A204.1 (cell line): Measurements from ENCODE around the gene SRCIN1.
"Not testable (repeated sequence)": the region's sequence is repeated elsewhere in the genome, so short reads cannot be mapped to it uniquely, and the experiment has no call there.

Source experiments
- FAIRE-seq: peaks from 2 replicates; lab custom pipeline; 2012; peaks lifted over from hg19 to GRCh38; lab: Jason Lieb, UNC

The SRCIN1 gene

GRCh38 chr17:38508954-38509771, 96.6 kb downstream of the SRCIN1 start:
- FAIRE-seq = no peak

- no peak for FAIRE-seq
Observed at GRCh38 chr17:38508570-38508950, 97.2 kb downstream of the SRCIN1 start.

GRCh38 chr17:38507921-38508569, 97.7 kb downstream of the SRCIN1 start:
- no peak for FAIRE-seq

GRCh38 chr17:38507436-38507835, 98.3 kb downstream of the SRCIN1 start:
- FAIRE-seq = no peak

GRCh38 chr17:38504216-38504615, 101.5 kb downstream of the SRCIN1 start:
- no peak for FAIRE-seq

- FAIRE-seq = not testable (repeated sequence)
Observed at GRCh38 chr17:38503286-38503913, 102.4 kb downstream of the SRCIN1 start.

GRCh38 chr17:38501718-38502117, 104.0 kb downstream of the SRCIN1 start:
- not testable (repeated sequence) for FAIRE-seq

GRCh38 chr17:38499230-38499629, 106.5 kb downstream of the SRCIN1 start:
- FAIRE-seq = not testable (repeated sequence)

- no peak for FAIRE-seq
Observed at GRCh38 chr17:38498353-38498752, 107.4 kb downstream of the SRCIN1 start.

GRCh38 chr17:38497656-38498055, 108.1 kb downstream of the SRCIN1 start:
- not testable (repeated sequence) for FAIRE-seq

GRCh38 chr17:38494152-38494551, 111.6 kb downstream of the SRCIN1 start:
- FAIRE-seq = not testable (repeated sequence)

- FAIRE-seq = not testable (repeated sequence)
Observed at GRCh38 chr17:38492067-38493040, 113.4 kb downstream of the SRCIN1 start.

- not testable (repeated sequence) for FAIRE-seq
Observed at GRCh38 chr17:38491346-38492066, 114.2 kb downstream of the SRCIN1 start.

GRCh38 chr17:38489774-38490173, 116.0 kb downstream of the SRCIN1 start:
- FAIRE-seq = not testable (repeated sequence)

GRCh38 chr17:38485681-38486298, 120.0 kb downstream of the SRCIN1 start:
- not testable (repeated sequence) for FAIRE-seq

- no peak for FAIRE-seq
Observed at GRCh38 chr17:38485146-38485468, 120.6 kb downstream of the SRCIN1 start.

GRCh38 chr17:38484242-38485145, 121.3 kb downstream of the SRCIN1 start:
- FAIRE-seq = not testable (repeated sequence)

- FAIRE-seq = not testable (repeated sequence)
Observed at GRCh38 chr17:38482700-38483043, 123.1 kb downstream of the SRCIN1 start.

GRCh38 chr17:38482039-38482699, 123.6 kb downstream of the SRCIN1 start:
- not testable (repeated sequence) for FAIRE-seq
